GM23338 (cell line): ENCODE data around the gene TMEM53. TPM values are rescaled to one million over a fixed set of nuclear protein-coding genes. Genes with fewer than 3 reads are reported as not detected.

Experiments
- ATAC-seq: fragments of 200-7000 bp; cut with Tn5 transposase; 3 replicates; pipeline ENCODE4 v1.9.1; 2020
- DNase-seq: peaks from one replicate; pipeline ENCODE4 v3.0.0-alpha.2; 2015; ENCODE audit warnings: low spot score
- H2AFZ ChIP-seq: fragments of 200-600 bp; sonication (generic); 2 replicates; pipeline ENCODE4 v1.8.0; 2016; ENCODE audit warnings: antibody characterized with exemption, mild to moderate bottlenecking, moderate library complexity
- H3F3A ChIP-seq: fragments of 200-600 bp; sonication (generic); replicated peaks from 2 replicates; pipeline ENCODE4 v1.8.0; 2017; ENCODE audit warnings: antibody characterized with exemption, mixed run types, low read depth
- H3K27ac ChIP-seq: fragments of 200-600 bp; sonication (generic); 2 replicates; pipeline ENCODE4 v1.6.1; 2016; ENCODE audit warnings: low read depth
- H3K27me3 ChIP-seq: fragments of 200-600 bp; sonication (generic); 2 replicates; pipeline ENCODE4 v1.8.0; 2016; ENCODE audit warnings: mild to moderate bottlenecking, mixed run types, moderate library complexity; ENCODE audit not compliant: insufficient read depth
- H3K36me3 ChIP-seq: fragments of 200-600 bp; sonication (generic); 2 replicates; pipeline ENCODE4 v1.8.0; 2016; ENCODE audit warnings: mild to moderate bottlenecking; ENCODE audit not compliant: insufficient read depth
- H3K4me1 ChIP-seq: fragments of 200-600 bp; sonication (generic); 2 replicates; pipeline ENCODE4 v1.8.0; 2016; ENCODE audit warnings: mild to moderate bottlenecking, moderate library complexity; ENCODE audit not compliant: insufficient read depth
- H3K4me2 ChIP-seq: fragments of 200-600 bp; sonication (generic); 2 replicates; pipeline ENCODE4 v1.7.1; 2017; ENCODE audit warnings: mixed run types
- H3K4me3 ChIP-seq: fragments of 200-600 bp; sonication (generic); 2 replicates; pipeline ENCODE4 v1.6.1; 2016; ENCODE audit warnings: mixed run types
- H3K79me2 ChIP-seq: fragments of 200-600 bp; sonication (generic); replicated peaks from 2 replicates; pipeline ENCODE4 v1.8.0; 2017; ENCODE audit warnings: mild to moderate bottlenecking; ENCODE audit not compliant: insufficient read depth
- H3K9me2 ChIP-seq: fragments of 200-600 bp; sonication (generic); 2 replicates; pipeline ENCODE4 v1.8.0; 2017; ENCODE audit not compliant: insufficient read depth
- H4K20me1 ChIP-seq: fragments of 200-600 bp; sonication (generic); replicated peaks from 2 replicates; pipeline ENCODE4 v1.8.0; 2017; ENCODE audit warnings: mild to moderate bottlenecking; ENCODE audit not compliant: insufficient read depth
- H3K27ac Mint-ChIP-seq: 2 replicates; pipeline ENCODE4 v1.8.0; 2020; ENCODE audit warnings: inconsistent platforms, mild to moderate bottlenecking, moderate library complexity, mixed read lengths
- H3K27me3 Mint-ChIP-seq: 3 replicates; pipeline ENCODE4 v1.8.0; 2022; ENCODE audit warnings: low read depth, mild to moderate bottlenecking, moderate library complexity, mixed read lengths, inconsistent platforms; ENCODE audit not compliant: insufficient read depth, poor library complexity
- H3K36me3 Mint-ChIP-seq: 3 replicates; pipeline ENCODE4 v1.8.0; 2021; ENCODE audit warnings: low read depth, mild to moderate bottlenecking, inconsistent platforms, moderate library complexity, mixed read lengths
- H3K4me1 Mint-ChIP-seq: 3 replicates; pipeline ENCODE4 v1.8.0; 2020; ENCODE audit warnings: mild to moderate bottlenecking, inconsistent platforms, mixed read lengths
- H3K4me3 Mint-ChIP-seq: 3 replicates; pipeline ENCODE4 v1.8.0; 2021; ENCODE audit warnings: moderate library complexity, mild to moderate bottlenecking, inconsistent platforms, mixed read lengths
- H3K9me3 Mint-ChIP-seq: 3 replicates; pipeline ENCODE4 v1.8.0; 2020; ENCODE audit warnings: moderate library complexity, mild to moderate bottlenecking, inconsistent platforms, mixed read lengths
- CREB1 ChIP-seq: fragments of 250-450 bp; sonication (Bioruptor Pico); IDR thresholded peaks from 2 replicates; pipeline ENCODE4 v1.5.0; 2020; ENCODE audit warnings: low read depth, mild to moderate bottlenecking, moderate library complexity
- CTCF ChIP-seq, 2 experiments: fragments of 200-600 bp in 1 of 2; sonication (generic) in 1 of 2; conservative IDR thresholded peaks; 2 replicates each; pipeline versions ENCODE4 v1.5.1 to v1.6.1; 2016 to 2017; ENCODE audit warnings: antibody characterized with exemption in 2 of 2, low read depth in 2 of 2, mild to moderate bottlenecking in 2 of 2, moderate library complexity in 1 of 2
- ETS1 ChIP-seq: IDR thresholded peaks from 2 replicates; pipeline ENCODE4 v1.6.1; 2016; ENCODE audit warnings: antibody characterized with exemption
- EZH2 ChIP-seq: fragments of 200-600 bp; sonication (generic); IDR thresholded peaks from one replicate; pipeline ENCODE4 v1.8.0; 2017; ENCODE audit warnings: antibody characterized with exemption, mild to moderate bottlenecking, low read depth; ENCODE audit not compliant: unreplicated experiment
- EZH2phosphoT487 ChIP-seq: fragments of 200-600 bp; sonication (generic); IDR thresholded peaks from one replicate; pipeline ENCODE4 v1.8.1; 2018; ENCODE audit warnings: antibody characterized with exemption; ENCODE audit not compliant: unreplicated experiment
- POLR2AphosphoS5 ChIP-seq: IDR thresholded peaks from 2 replicates; pipeline ENCODE4 v1.6.1; 2016; ENCODE audit warnings: antibody characterized with exemption, low read depth
- STAT1 ChIP-seq: IDR thresholded peaks from one replicate; pipeline ENCODE4 v1.6.1; 2016; ENCODE audit warnings: antibody characterized with exemption; ENCODE audit not compliant: unreplicated experiment
- ZNF114 ChIP-seq: fragments of 250-450 bp; sonication (Bioruptor Pico); IDR thresholded peaks from 2 replicates; pipeline ENCODE4 v1.5.0; 2020; ENCODE audit warnings: mild to moderate bottlenecking, moderate library complexity
- ZNF331 ChIP-seq: fragments of 250-450 bp; sonication (Bioruptor Pico); IDR thresholded peaks from 2 replicates; pipeline ENCODE4 v1.5.0; 2020; ENCODE audit warnings: low read depth, mild to moderate bottlenecking, moderate library complexity
- ZNF462 ChIP-seq: fragments of 250-450 bp; sonication (Bioruptor Pico); IDR thresholded peaks from 2 replicates; pipeline ENCODE4 v1.5.0; 2020; ENCODE audit warnings: mild to moderate bottlenecking, moderate library complexity
- polyA plus RNA-seq: library from polyadenylated mRNA; unstranded; fragments of >200 nt; fragmentation: Nextera tagmentation; extraction: Ambion mirVana; gene quantifications from 2 replicates; pipeline ENCODE4 v1.2.1, GENCODE V29; 2016
- total RNA-seq: library from RNA; depleted of rRNA; stranded (reverse); fragments of >200 nt; shearing (Covaris generic); gene quantifications from 2 replicates; pipeline ENCODE4 v1.2.3, GENCODE V29; 2014

The TMEM53 gene
- total and polyA plus RNA-seq, 2 experiments from 2014 or later, result 15.4 to 20.8 TPM

- no peak for TF ChIP-seq ZNF462 (CRISPR knock-in tag)
Observed at GRCh38 chr1:44720281-44720680, 46.0 kb upstream of the TMEM53 start (continued).

GRCh38 chr1:44719318-44719717 is 45.0 kb upstream of the TMEM53 start:
- ATAC-seq, result no peak
- H4K20me1 ChIP-seq, result no peaks in the 10 kb centered on the region
- peaks cover 10% of the 10 kb centered on the region for H3K27me3 Mint-ChIP-seq
- TF ChIP-seq POLR2AphosphoS5 (no peak), ETS1 (no peak), STAT1 (no peak), ZNF331 (no peak), CTCF (conservative IDR thresholded peaks at IDR 0.05; ENCODE audit: low read depth in 2 of 2) (no peak), CREB1 (CRISPR knock-in tag) (no peak), ZNF114 (CRISPR knock-in tag) (no peak), EZH2 (no peak), EZH2phosphoT487 (no peak)

More at GRCh38 chr1:44719318-44719717, 45.0 kb upstream of the TMEM53 start:
- no peaks in the 10 kb centered on the region for H3K4me1 ChIP-seq
- H3K36me3 ChIP-seq, result no peaks in the 10 kb centered on the region
- H3K4me3 ChIP-seq, result no peak overlapping the region
- DNase-seq, result no peak
- no peaks in the 10 kb centered on the region for H3K79me2 ChIP-seq
- no peak overlapping the region for H3K27ac ChIP-seq
- no peak overlapping the region for H2AFZ ChIP-seq
- H3F3A ChIP-seq, result 0 out of 2 replicates have a peak, but pooled peaks cover 3% of the 10 kb centered on the region
- Mint-ChIP-seq H3K4me1 (no peaks in the 10 kb centered on the region; the same call in 2 of the 3 replicates), H3K27ac (no peak overlapping the region), H3K4me3 (no peak overlapping the region), H3K36me3 (no peaks in the 10 kb centered on the region), H3K9me3 (no peaks in the 10 kb centered on the region; the same call in 2 of the 3 replicates)
- no peaks in the 10 kb centered on the region for H3K27me3 ChIP-seq
- no peak overlapping the region for H3K4me2 ChIP-seq
- no peaks in the 10 kb centered on the region for H3K9me2 ChIP-seq
